HepG2 (cell line): ENCODE data around the gene SEC24B. TPM values are rescaled to one million over a fixed set of nuclear protein-coding genes. Genes with fewer than 3 reads are reported as not detected.

Experiments
- DNMT1 ChIP-seq: sonication (generic); formaldehyde crosslinking; IDR thresholded peaks from 2 replicates; pipeline ENCODE4 v1.5.1; 2020; ENCODE audit warnings: mild to moderate bottlenecking, missing genetic modification reagents
- GZF1 ChIP-seq: sonication (generic); formaldehyde crosslinking; IDR thresholded peaks from 2 replicates; pipeline ENCODE4 v1.5.1; 2020; ENCODE audit warnings: mild to moderate bottlenecking, missing genetic modification reagents
- KAT8 ChIP-seq: IDR thresholded peaks from 2 replicates; pipeline ENCODE4 v1.6.1; 2016; ENCODE audit warnings: missing genetic modification reagents, missing compliant biosample characterization
- MEF2D ChIP-seq: sonication (generic); formaldehyde crosslinking; IDR thresholded peaks from 2 replicates; pipeline ENCODE4 v1.5.1; 2020; ENCODE audit warnings: mild to moderate bottlenecking, missing genetic modification reagents
- NR2F6 ChIP-seq, 2 experiments: IDR thresholded peaks; 2 replicates each; pipeline ENCODE4 v1.6.1; 2016; ENCODE audit warnings: antibody characterized with exemption in 1 of 2, mild to moderate bottlenecking in 1 of 2
- RARG ChIP-seq: sonication (generic); formaldehyde crosslinking; IDR thresholded peaks from 2 replicates; pipeline ENCODE4 v1.4.0; 2020; ENCODE audit warnings: low read depth, mild to moderate bottlenecking, missing genetic modification reagents
- RFX1 ChIP-seq: fragments of 450-650 bp; IDR thresholded peaks from 2 replicates; pipeline ENCODE4 v1.6.1; 2017
- RXRB ChIP-seq: IDR thresholded peaks from 2 replicates; pipeline ENCODE4 v1.6.1; 2016; ENCODE audit warnings: borderline replicate concordance, missing genetic modification reagents, missing compliant biosample characterization
- SMARCE1 ChIP-seq: fragments of 450-650 bp; IDR thresholded peaks from 2 replicates; pipeline ENCODE4 v1.6.1; 2017; ENCODE audit warnings: borderline replicate concordance
- ZNF235 ChIP-seq: sonication (generic); formaldehyde crosslinking; IDR thresholded peaks from 2 replicates; pipeline ENCODE4 v1.8.1; 2023; ENCODE audit warnings: mild to moderate bottlenecking, missing genetic modification reagents, borderline replicate concordance
- ZNF317 ChIP-seq: sonication (generic); formaldehyde crosslinking; IDR thresholded peaks from 2 replicates; pipeline ENCODE4 v1.5.0; 2020; ENCODE audit warnings: mild to moderate bottlenecking, missing genetic modification reagents
- ZNF431 ChIP-seq: sonication (generic); formaldehyde crosslinking; IDR thresholded peaks from 2 replicates; pipeline ENCODE4 v1.9.0; 2022; ENCODE audit warnings: missing genetic modification reagents, low read depth, mild to moderate bottlenecking, borderline replicate concordance
- ZNF549 ChIP-seq: sonication (generic); formaldehyde crosslinking; IDR thresholded peaks from 2 replicates; pipeline ENCODE4 v1.5.0; 2020; ENCODE audit warnings: missing genetic modification reagents
- ZNF569 ChIP-seq: sonication (generic); formaldehyde crosslinking; IDR thresholded peaks from 2 replicates; pipeline ENCODE4 v1.5.0; 2020; ENCODE audit warnings: mild to moderate bottlenecking, missing genetic modification reagents, moderate library complexity, borderline replicate concordance
- ZNF570 ChIP-seq: sonication (generic); formaldehyde crosslinking; IDR thresholded peaks from 2 replicates; pipeline ENCODE4 v1.4.0; 2020; ENCODE audit warnings: mild to moderate bottlenecking, missing genetic modification reagents, borderline replicate concordance
- ZNF761 ChIP-seq: sonication (generic); formaldehyde crosslinking; conservative IDR thresholded peaks from 2 replicates; pipeline ENCODE4 v1.4.0; 2020; ENCODE audit warnings: mild to moderate bottlenecking, missing genetic modification reagents
- ZNF883 ChIP-seq: sonication (generic); formaldehyde crosslinking; IDR thresholded peaks from 2 replicates; pipeline ENCODE4 v1.5.1; 2020; ENCODE audit warnings: mild to moderate bottlenecking, missing genetic modification reagents; ENCODE audit errors: not compliant biosample characterization
- ZSCAN30 ChIP-seq: sonication (generic); formaldehyde crosslinking; IDR thresholded peaks from 2 replicates; pipeline ENCODE4 v1.5.0; 2020; ENCODE audit warnings: mild to moderate bottlenecking, missing genetic modification reagents
- polyA plus RNA-seq, 8 experiments: library from polyadenylated mRNA; depleted of rRNA in 3 of 8; stranded (reverse) in 7 of 8; unstranded in 1 of 8; fragments of >200 nt; fragmentation: Illumina TruSeq in 4 of 8; extraction: Trizol in 4 of 8; gene quantifications; 2 replicates each; pipeline versions ENCODE4 v1.2.1 to v1.2.3, GENCODE V29; 2011 to 2016; ENCODE audit warnings: low read depth in 4 of 8, missing spikeins in 1 of 8, mixed read lengths in 1 of 8; ENCODE audit not compliant: insufficient read depth in 1 of 8
- total RNA-seq, 5 experiments: library from RNA; depleted of rRNA; stranded (reverse); fragments of >200 nt; fragmentation: Illumina TruSeq; extraction: Trizol; gene quantifications; 2 replicates each; pipeline ENCODE4 v1.2.3, GENCODE V29; 2016; ENCODE audit warnings: low read depth in 1 of 5
- TF ChIP-seq, protein P1 (sequence below): sonication (generic); formaldehyde crosslinking; IDR thresholded peaks from 2 replicates; pipeline ENCODE4 v1.5.0; 2020; ENCODE audit warnings: missing genetic modification reagents, mild to moderate bottlenecking, borderline replicate concordance
- TF ChIP-seq, protein P2 (sequence below): sonication (generic); formaldehyde crosslinking; IDR thresholded peaks from 2 replicates; pipeline ENCODE4 v1.4.0; 2020; ENCODE audit warnings: mild to moderate bottlenecking, missing genetic modification reagents

Gene SEC24B
- total and polyA plus RNA-seq, 2 of the 13 experiments (the other 11 are each of a cell fraction or from before 2014, with no cell fraction given): 14.6 to 39.0 TPM

DNA sequence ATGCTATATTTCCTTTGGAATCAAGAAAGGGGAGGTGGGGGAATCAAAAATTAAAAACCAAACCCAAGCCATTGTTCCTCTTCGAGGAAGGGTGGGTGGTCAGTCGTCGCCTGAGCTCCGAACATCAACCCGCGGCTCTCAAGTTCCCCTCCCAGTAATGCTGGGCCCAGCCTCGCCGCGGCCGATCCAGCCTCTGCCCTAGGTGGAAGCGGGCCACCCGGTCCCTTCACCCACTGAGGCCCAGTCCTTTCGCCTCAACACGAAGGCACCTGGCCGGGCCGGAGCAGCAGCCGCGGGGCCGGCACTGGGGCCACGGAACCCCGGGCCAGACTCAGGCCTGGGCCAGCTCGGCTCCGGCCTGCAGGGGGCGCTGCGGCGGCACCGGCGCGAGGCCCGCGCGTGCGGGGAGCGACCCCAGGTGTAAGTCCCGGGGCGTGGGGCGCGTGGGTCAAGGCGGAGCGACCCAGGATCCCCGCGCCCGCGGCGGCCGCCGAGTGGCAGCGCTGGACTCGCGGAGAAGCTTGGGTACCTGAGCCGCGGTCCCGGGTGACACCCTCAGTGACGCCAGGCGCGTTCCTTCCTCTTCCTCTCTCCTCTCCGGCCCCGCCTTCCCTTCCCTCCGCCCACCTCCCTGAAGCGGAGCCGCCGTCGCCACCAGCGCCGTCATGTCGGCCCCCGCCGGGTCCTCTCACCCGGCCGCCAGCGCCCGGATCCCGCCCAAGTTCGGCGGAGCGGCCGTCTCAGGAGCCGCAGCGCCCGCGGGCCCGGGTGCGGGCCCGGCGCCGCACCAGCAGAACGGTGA is at the start of gene SEC24B (continued):
- TF ChIP-seq ZNF317: no peak
- no peak for TF ChIP-seq RXRB (CRISPR knock-in tag)
- TF ChIP-seq ZNF549 (CRISPR knock-in tag): no peak
- TF ChIP-seq, protein P1, sequence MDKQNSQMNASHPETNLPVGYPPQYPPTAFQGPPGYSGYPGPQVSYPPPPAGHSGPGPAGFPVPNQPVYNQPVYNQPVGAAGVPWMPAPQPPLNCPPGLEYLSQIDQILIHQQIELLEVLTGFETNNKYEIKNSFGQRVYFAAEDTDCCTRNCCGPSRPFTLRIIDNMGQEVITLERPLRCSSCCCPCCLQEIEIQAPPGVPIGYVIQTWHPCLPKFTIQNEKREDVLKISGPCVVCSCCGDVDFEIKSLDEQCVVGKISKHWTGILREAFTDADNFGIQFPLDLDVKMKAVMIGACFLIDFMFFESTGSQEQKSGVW (CRISPR knock-in tag): no peak
- no peak for TF ChIP-seq MEF2D (CRISPR knock-in tag)
- no peak for TF ChIP-seq ZNF761 (CRISPR knock-in tag)
- TF ChIP-seq SMARCE1: no peak
- no peak for TF ChIP-seq DNMT1 (CRISPR knock-in tag)
- no peak for TF ChIP-seq ZNF569 (CRISPR knock-in tag)
- TF ChIP-seq ZNF235 (CRISPR knock-in tag): no peak
- TF ChIP-seq ZNF431 (CRISPR knock-in tag): peak; percentile 79; the same call in 1 of the 2 replicates
- TF ChIP-seq, protein P2, sequence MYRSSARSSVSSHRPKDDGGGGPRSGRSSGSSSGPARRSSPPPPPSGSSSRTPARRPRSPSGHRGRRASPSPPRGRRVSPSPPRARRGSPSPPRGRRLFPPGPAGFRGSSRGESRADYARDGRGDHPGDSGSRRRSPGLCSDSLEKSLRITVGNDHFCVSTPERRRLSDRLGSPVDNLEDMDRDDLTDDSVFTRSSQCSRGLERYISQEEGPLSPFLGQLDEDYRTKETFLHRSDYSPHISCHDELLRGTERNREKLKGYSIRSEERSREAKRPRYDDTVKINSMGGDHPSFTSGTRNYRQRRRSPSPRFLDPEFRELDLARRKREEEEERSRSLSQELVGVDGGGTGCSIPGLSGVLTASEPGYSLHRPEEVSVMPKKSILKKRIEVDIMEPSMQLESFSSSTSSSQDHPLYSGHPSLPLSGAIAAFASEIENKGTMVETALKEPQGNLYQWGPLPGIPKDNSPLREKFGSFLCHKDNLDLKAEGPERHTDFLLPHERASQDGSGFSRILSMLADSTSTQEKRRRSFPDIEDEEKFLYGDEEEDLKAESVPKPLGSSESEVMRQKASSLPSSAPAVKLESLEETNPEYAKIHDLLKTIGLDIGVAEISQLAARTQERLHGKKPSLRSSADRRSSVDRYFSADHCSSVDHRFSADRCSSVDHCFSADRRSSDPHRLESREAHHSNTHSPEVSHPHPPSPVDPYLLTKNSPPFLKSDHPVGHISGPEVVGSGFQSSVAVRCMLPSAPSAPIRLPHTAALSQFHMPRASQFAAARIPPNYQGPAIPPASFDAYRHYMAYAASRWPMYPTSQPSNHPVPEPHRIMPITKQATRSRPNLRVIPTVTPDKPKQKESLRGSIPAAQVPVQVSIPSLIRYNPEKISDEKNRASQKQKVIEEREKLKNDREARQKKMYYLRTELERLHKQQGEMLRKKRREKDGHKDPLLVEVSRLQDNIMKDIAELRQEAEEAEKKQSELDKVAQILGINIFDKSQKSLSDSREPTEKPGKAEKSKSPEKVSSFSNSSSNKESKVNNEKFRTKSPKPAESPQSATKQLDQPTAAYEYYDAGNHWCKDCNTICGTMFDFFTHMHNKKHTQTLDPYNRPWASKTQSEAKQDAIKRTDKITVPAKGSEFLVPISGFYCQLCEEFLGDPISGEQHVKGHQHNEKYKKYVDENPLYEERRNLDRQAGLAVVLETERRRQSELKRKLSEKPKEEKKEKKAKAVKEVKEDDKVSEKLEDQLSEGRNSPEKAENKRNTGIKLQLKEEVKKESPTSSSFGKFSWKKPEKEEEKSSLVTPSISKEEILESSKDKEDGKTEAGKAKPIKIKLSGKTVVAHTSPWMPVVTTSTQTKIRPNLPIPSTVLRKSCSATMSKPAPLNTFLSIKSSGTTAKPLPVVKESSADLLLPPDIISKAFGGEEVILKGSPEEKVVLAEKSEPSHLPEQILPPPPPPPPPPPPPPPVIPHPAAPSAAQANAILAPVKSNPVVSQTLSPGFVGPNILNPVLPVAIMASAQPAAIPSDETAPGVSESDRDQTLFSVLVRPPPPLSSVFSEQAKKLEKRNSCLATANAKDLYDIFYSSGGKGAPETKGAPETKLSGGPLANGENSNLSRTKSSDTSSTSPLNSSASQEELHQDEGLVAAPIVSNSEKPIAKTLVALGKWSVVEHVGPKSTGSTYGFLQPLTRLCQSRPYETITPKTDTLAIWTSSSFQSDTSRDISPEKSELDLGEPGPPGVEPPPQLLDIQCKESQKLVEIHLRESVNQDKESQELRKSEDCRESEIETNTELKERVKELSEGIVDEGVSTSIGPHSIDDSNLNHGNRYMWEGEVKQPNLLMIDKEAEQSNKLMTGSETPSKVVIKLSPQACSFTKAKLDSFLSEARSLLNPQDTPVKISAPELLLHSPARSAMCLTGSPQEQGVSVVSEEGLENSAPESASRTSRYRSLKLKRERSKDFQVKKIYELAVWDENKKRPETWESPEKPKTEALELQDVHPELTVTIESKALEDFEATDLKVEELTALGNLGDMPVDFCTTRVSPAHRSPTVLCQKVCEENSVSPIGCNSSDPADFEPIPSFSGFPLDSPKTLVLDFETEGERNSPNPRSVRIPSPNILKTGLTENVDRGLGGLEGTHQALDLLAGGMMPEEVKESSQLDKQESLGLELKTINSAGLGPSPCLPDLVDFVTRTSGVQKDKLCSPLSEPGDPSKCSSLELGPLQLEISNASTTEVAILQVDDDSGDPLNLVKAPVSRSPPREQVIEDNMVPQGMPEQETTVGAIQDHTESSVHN (CRISPR knock-in tag): no peak
- no peak for TF ChIP-seq RFX1
- TF ChIP-seq GZF1 (CRISPR knock-in tag): no peak
- no peak; the same call in 1 of the 2 replicates for TF ChIP-seq KAT8 (CRISPR knock-in tag)
- no peak for TF ChIP-seq RARG (CRISPR knock-in tag)
- TF ChIP-seq NR2F6 (IDR thresholded peaks at IDR 0.05): no peak
- no peak for TF ChIP-seq NR2F6 (CRISPR knock-in tag; IDR thresholded peaks at IDR 0.05)
- TF ChIP-seq ZSCAN30: no peak
- no peak for TF ChIP-seq ZNF570
- TF ChIP-seq ZNF883 (CRISPR knock-in tag): peak; percentile 77
